NT2/D1 (cell line): ENCODE data around the gene RABGGTA.

ENCODE experiments used
- DNase-seq: peaks from one replicate; pipeline ENCODE4 v3.0.0-alpha.2; 2011; ENCODE audit warnings: low read depth, low spot score
- H3K27me3 ChIP-seq: 2 replicates; pipeline ENCODE4 v1.6.0; 2011; ENCODE audit warnings: mild to moderate bottlenecking; ENCODE audit not compliant: insufficient read length, insufficient read depth
- H3K36me3 ChIP-seq: 2 replicates; pipeline ENCODE4 v1.6.1; 2011; ENCODE audit warnings: mild to moderate bottlenecking, low read length, mixed read lengths; ENCODE audit not compliant: insufficient read depth, insufficient read length
- H3K4me1 ChIP-seq: 2 replicates; pipeline ENCODE4 v1.5.1; 2011; ENCODE audit not compliant: insufficient read depth, insufficient read length
- H3K4me3 ChIP-seq: 2 replicates; pipeline ENCODE4 v1.5.1; 2011; ENCODE audit warnings: low read depth; ENCODE audit not compliant: insufficient read length
- H3K9ac ChIP-seq: 2 replicates; pipeline ENCODE4 v1.6.0; 2011; ENCODE audit warnings: low read depth; ENCODE audit not compliant: insufficient read length
- H3K9me3 ChIP-seq: 2 replicates; pipeline ENCODE4 v1.5.1; 2011; ENCODE audit warnings: mild to moderate bottlenecking, low read length; ENCODE audit not compliant: insufficient read depth
- SUZ12 ChIP-seq: IDR thresholded peaks from 2 replicates; pipeline ENCODE4 v1.6.1; 2011; ENCODE audit not compliant: insufficient read length, insufficient read depth; ENCODE audit errors: extremely low read depth
- YY1 ChIP-seq: IDR thresholded peaks from 2 replicates; pipeline ENCODE4 v1.6.1; 2011; ENCODE audit not compliant: insufficient read length, insufficient read depth
- ZNF274 ChIP-seq: IDR thresholded peaks from 2 replicates; pipeline ENCODE4 v1.6.1; 2011; ENCODE audit warnings: mild to moderate bottlenecking, low read depth, low read length

RABGGTA gene

GRCh38 chr14:24266344-24267244 is 4.8 kb downstream of the RABGGTA start:
- peaks cover 44% of the 10 kb centered on the region for H3K36me3 ChIP-seq
- no peak overlapping the region for H3K9ac ChIP-seq
- H3K27me3 ChIP-seq, result no peaks in the 10 kb centered on the region
- H3K4me3 ChIP-seq, result no peak overlapping the region
- H3K4me1 ChIP-seq, result peaks cover 8% of the 10 kb centered on the region
- DNase-seq, result no peak
- TF ChIP-seq ZNF274 (no peak), YY1 (no peak), SUZ12 (no peak)
- H3K9me3 ChIP-seq, result no peaks in the 10 kb centered on the region

DNA sequence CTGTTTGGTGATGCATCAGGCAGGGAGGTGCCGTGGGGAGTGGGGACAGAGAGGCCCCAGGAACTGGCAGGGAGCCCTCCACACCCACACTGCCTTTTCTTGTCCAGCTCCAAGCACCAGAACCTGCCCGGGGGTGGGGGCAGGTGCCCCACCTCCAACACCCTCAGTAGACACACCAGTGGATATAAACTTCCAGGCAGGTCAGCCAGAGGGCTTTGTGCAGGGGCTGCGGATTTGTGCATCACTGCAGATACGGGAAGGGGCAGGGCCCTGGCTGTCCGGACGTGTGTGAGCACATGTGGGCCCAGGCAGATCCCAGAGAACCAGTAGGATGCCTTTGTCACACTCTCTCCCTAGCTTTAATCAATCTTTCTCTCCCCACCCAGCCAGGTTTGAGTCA is 7.1 kb downstream of the RABGGTA start:
- Histone ChIP-seq H3K4me3 (no peak overlapping the region), H3K9ac (no peak overlapping the region), H3K9me3 (no peaks in the 10 kb centered on the region), H3K4me1 (peaks cover 8% of the 10 kb centered on the region), H3K36me3 (peaks cover 39% of the 10 kb centered on the region), H3K27me3 (no peaks in the 10 kb centered on the region)
- TF ChIP-seq SUZ12 (no peak), YY1 (no peak), ZNF274 (no peak)
- DNase-seq, result no peak

DNA sequence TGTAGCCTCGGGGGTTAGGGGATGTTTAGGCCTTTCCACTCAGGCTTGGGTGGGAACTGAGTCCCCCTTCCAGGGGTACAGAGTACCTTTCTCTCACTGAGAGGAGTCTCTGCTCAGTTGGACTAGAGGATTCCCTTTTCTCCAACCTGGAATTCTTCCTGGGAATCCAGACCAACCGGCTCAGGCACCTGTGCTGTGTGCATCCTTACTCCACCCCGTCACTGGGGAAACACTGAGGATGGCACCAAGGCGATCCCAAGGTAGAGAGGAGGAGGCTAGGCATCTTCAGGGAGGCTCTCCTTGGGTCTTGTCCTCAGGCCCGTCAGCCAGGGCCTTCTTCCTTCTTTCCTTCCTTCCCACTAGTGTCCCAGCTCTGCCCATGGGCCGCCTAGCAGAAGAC is 7.5 kb downstream of the RABGGTA start:
- H3K9me3 ChIP-seq, result no peaks in the 10 kb centered on the region
- no peak for DNase-seq
- peaks cover 34% of the 10 kb centered on the region for H3K36me3 ChIP-seq
- H3K9ac ChIP-seq, result no peak overlapping the region
- no peak overlapping the region for H3K4me3 ChIP-seq
- H3K27me3 ChIP-seq, result no peaks in the 10 kb centered on the region
- H3K4me1 ChIP-seq, result peaks cover 9% of the 10 kb centered on the region
- TF ChIP-seq ZNF274, result no peak
- TF ChIP-seq YY1, result no peak
- TF ChIP-seq SUZ12, result no peak

- Histone ChIP-seq H3K9me3 (no peaks in the 10 kb centered on the region), H3K9ac (no peak within 1 kb of the TSS), H3K27me3 (no peaks in the 10 kb centered on the region), H3K36me3 (peaks cover 33% of the 10 kb centered on the region), H3K4me1 (peaks cover 11% of the 10 kb centered on the region), H3K4me3 (no peak within 1 kb of the TSS)
- DNase-seq, result no peak
- TF ChIP-seq YY1 (no peak), SUZ12 (no peak), ZNF274 (no peak)
Measured at GRCh38 chr14:24262821-24263733, 8.3 kb downstream of the RABGGTA start, which contains the start of gene TGM1. TSS of gene TGM1 (minus strand) at chr14:24263177. CDS start at chr14:24262352, 825 bp downstream.

DNA sequence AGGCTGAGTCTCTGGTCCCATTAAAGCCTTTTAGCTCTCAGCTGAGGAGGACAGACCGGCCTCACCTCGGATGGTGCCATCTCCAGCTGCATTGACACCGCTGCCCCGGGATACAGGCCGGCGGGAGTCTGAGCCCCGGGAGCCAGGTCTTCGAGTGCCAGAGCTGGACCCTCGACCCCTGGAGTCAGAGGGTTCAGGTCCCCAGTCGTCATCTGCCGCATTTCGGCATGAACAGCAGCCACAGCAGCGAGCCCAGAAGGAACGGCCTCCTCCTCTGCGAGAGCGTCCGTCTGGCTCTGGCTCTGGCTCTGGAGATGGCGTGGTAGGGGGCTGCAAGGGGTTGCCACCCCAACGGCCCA is 9.4 kb downstream of the RABGGTA start:
- peaks cover 11% of the 10 kb centered on the region for H3K4me1 ChIP-seq
- H3K4me3 ChIP-seq, result no peak overlapping the region
- H3K9me3 ChIP-seq, result no peaks in the 10 kb centered on the region
- no peak overlapping the region for H3K9ac ChIP-seq
- TF ChIP-seq YY1, result no peak
- no peak for TF ChIP-seq ZNF274
- no peak for TF ChIP-seq SUZ12
- no peaks in the 10 kb centered on the region for H3K27me3 ChIP-seq
- no peak for DNase-seq
- peaks cover 28% of the 10 kb centered on the region for H3K36me3 ChIP-seq

DNA sequence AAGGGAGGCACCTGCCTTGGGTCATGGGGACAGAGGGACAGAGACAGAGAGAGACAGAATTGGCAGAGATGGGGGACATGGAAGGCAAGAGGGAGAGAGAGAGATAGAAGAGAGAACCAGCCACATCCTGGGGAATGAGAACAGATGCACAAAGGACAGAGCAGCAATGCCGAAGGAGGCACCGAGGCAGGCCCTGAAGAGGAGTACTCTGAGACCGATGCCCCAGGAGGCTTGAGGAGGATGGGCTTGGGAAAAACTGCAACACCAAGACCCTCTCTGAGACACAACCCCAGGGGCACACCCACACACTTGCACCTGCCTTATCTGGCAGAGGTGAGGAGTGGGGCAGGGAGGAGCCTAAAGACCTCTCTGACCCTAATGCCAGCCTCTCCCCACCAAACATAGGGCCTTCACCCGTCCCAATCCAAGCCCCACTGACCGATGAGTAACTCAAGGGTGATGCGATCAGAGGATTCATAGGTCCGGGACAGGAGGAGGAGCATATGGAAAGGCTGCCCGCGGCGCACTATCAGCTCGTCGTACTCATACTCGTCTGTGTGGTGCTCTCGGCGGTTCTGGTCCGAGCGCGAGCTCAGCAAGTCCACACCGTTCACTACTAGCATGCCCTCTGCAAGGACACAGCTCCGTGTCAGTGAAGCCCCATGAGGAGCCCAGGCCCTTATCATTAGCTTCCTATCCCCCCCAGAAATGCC is 10.0 kb downstream of the RABGGTA start:
- H3K4me1 ChIP-seq, result peaks cover 11% of the 10 kb centered on the region
- H3K9me3 ChIP-seq, result no peaks in the 10 kb centered on the region
- H3K9ac ChIP-seq, result no peak overlapping the region
- DNase-seq, result no peak
- H3K27me3 ChIP-seq, result no peaks in the 10 kb centered on the region
- no peak overlapping the region for H3K4me3 ChIP-seq
- TF ChIP-seq SUZ12 (no peak), ZNF274 (no peak), YY1 (no peak)
- H3K36me3 ChIP-seq, result peaks cover 23% of the 10 kb centered on the region

- Histone ChIP-seq H3K9me3 (no peaks in the 10 kb centered on the region), H3K4me3 (no peak overlapping the region), H3K36me3 (peaks cover 20% of the 10 kb centered on the region), H3K4me1 (peaks cover 11% of the 10 kb centered on the region), H3K27me3 (no peaks in the 10 kb centered on the region), H3K9ac (no peak overlapping the region)
- TF ChIP-seq YY1 (no peak), SUZ12 (no peak), ZNF274 (no peak)
- no peak for DNase-seq
Measured at GRCh38 chr14:24260780-24261157, 10.6 kb downstream of the RABGGTA start.
